Activated CD4-positive, alpha-beta T cell treated with anti-CD3 and anti-CD28 coated beads, Interleukin-10, Interleukin-2, amounts not matched to agents 100 ng/mL and 50 ng/mL, durations not matched to agents 16 hours and 8 hours (primary cell): ENCODE measurements around the gene PNCK.

Experiments used
- DNase-seq: peaks from one replicate; pipeline ENCODE4 v3.0.0-alpha.2; 2020

PNCK gene

DNA sequence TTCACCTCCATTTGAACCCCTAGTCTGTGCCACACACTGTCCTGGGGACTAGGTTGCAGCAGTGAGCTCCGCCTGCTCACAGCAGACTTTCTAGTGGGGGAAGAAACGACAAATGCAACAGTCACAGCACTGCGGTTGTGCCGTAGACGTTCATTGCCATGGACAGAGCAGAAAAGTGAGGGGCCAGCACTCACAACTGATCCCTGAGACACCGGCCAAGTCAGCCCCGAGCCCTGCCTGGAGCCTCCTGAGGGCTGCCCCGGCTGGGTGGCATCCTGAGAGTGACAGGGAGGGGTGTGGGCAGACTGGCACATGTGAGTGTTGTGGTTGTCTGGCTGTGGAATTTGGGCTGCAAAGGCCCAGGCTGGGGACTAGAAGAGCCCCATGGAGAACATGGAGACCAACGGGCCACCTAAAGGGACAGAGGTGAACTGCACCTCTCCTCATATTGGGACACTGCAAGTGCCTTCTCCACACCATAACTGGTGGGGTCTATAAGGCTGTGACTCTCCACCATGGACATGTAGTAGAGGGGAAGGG is 22.0 kb downstream of the PNCK start:
- peak; percentile 22 for DNase-seq

DNA sequence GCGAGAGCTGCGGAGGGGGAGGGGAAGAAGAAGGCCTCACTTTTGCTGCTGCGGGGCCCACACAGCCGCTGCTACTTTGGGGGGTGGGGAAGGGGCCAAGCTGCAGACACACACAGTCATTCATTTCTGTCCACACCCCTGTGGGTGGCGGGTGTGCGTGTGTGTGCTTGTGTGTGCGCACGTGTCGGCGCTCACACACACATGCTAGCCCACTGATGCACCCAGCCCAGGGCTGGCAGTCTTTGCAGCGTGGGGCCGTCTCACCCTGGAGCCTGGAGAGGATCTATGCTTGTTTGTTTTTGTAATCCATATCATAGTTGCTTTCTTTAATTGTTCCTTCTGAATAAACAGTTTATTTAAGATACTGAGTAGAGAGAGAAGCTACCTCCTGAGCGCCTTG is 22.7 kb downstream of the PNCK start:
- DNase-seq, result no peak

GRCh38 chrX:153649915-153650782 is 23.5 kb downstream of the PNCK start:
- no peak for DNase-seq

- DNase-seq, result peak; percentile 51
Measured at GRCh38 chrX:153649178-153649914, 24.3 kb downstream of the PNCK start.

DNA sequence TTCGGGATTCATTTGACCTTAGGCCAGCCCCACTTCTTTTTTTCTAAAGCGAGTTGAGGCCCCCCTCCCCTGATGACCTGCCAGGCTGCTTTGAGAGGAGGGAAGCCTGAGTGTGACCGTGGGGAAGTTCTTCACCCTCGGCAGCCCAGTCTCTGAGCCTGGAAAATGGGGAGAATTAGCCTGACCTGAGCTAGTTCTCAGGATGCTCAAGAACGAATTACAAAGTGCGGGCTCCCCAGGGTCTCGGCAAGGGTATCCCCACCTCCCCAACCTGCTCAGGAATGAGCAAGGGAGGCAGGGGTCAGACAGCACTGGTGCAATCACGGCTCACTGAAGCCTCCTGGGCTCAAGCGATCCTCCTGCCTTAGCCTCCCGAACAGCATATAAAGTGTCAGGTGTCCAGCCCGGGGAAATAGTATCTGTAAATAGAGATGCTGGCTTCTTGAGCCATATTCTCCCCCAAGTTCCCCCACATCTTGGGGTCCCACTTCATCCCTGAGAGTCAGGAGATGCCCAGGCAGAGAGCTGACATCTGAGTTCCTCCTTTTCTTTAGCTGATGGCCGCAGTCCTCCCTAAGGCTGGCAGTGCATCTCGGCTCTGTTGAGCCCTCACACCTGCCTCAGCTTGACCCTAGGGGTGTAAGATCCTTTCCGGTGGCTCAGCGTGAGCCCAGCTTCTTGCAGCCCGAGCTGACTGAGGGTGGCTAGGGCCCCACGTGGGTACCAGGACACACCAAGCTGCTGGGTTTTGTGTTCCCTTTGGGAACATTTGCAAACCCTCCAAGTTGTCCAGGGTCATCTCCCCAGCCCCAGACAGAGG is 25.0 kb downstream of the PNCK start:
- DNase-seq, result no peak

- no peak for DNase-seq
Measured at GRCh38 chrX:153647461-153648357, 25.9 kb downstream of the PNCK start.

- no peak for DNase-seq
Measured at GRCh38 chrX:153646620-153647373, 26.8 kb downstream of the PNCK start, which contains the start of gene DUSP9. Gene DUSP9 (plus strand): TSS chrX:153647203. CDS start chrX:153647954, 751 bp downstream.

GRCh38 chrX:153645921-153646488 is 27.6 kb downstream of the PNCK start:
- no peak for DNase-seq

DNA sequence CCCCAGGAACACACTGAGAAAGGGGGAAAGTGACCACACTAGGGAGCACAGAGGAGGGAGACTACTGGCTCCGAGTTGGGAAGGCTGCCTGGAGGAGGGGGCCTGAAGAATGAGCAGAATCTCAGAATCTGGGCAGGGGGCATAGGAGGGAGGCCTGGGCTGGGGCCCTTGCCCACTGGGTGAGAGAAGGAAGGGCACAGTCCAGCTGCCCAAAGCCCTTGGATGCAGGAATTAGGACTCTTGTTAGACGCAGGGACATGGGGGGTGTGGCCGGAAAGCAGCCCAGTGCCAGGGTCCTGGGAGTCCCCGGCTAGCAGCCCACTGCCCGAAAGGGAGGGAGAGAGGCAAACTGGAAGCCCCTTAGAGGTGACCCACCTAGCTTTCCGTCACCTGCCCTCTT is 28.5 kb downstream of the PNCK start:
- no peak for DNase-seq

GRCh38 chrX:153644356-153645125 is 29.1 kb downstream of the PNCK start:
- DNase-seq, result no peak

DNA sequence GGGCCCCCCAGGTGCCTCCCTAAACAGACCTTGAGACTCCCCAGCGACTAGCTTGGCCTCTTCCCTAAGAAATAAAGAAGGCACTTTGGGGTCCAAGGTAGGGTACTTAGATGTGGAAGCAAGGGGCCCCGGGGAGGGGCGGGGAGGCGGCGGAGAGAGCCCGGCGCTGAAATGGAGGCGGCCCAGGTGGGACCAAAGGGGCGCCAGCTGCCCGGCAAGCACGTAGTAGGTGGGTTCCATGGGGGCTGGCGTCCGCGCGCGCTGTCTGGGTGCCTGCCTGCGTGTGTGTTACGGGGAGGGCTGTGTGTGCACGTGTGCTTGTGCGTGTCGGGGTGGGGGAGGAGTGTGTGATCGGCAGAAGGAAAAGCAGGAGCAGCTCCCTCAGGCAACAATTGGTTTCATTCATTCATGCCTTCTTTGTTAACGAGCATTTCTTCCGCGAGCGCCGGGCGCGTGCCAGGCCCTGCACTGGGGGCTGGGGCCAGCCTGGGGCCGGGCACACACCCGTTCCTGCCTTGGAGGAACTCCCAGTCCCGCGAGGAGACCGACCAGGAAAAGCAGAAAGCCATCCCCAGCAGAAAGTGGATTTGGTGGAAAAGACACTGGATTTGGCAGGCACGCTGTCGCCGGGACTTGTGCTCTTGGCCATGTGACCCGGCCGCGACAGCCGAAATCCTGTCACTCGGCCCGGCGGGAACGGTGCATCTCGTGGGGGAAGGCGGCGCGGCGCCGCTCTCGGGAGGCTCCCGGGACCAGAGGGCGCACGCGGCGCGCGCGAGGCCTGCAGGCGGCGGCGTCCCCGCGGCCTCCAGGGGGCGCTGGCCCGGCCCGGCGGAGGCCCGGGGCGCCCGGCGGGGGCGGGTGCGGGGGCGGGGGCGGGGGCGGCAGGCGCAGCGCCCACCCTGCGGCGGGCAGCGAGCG is 29.9 kb downstream of the PNCK start:
- no peak for DNase-seq

- DNase-seq, result no peak
Measured at GRCh38 chrX:153642655-153643430, 30.8 kb downstream of the PNCK start.

DNA sequence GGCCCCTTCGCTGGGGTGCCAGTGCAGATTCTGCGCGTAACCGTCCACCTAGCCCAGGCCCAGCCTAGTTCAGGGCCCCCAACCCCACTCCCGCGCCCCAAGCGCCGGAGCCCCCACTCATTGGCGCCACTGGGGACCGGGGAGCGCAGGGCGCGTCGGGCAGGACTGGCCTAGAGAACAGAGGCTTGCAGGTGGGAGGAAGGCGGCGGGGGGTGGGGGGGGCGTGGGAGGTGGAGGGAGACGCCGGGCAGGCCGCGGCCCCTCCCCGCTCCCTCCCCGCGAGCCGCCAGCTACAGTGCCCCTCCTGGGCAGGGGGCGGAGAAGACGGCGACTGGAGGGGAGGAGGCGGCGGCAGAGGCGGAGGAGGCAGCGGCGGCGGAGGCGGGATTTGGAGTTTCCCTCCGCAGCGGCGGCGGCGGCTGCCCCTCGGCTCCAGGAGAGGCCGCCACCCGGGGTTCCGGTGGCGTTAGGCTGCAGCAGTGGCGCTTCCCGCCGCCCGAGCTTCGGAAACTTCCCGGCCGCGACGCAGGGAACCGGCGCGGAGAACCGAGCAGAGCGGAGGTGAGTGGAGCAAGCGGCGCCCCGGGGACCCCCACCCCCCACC is 31.5 kb downstream of the PNCK start:
- no peak for DNase-seq

- DNase-seq, result no peak
Measured at GRCh38 chrX:153641627-153642026, 32.0 kb downstream of the PNCK start.

DNA sequence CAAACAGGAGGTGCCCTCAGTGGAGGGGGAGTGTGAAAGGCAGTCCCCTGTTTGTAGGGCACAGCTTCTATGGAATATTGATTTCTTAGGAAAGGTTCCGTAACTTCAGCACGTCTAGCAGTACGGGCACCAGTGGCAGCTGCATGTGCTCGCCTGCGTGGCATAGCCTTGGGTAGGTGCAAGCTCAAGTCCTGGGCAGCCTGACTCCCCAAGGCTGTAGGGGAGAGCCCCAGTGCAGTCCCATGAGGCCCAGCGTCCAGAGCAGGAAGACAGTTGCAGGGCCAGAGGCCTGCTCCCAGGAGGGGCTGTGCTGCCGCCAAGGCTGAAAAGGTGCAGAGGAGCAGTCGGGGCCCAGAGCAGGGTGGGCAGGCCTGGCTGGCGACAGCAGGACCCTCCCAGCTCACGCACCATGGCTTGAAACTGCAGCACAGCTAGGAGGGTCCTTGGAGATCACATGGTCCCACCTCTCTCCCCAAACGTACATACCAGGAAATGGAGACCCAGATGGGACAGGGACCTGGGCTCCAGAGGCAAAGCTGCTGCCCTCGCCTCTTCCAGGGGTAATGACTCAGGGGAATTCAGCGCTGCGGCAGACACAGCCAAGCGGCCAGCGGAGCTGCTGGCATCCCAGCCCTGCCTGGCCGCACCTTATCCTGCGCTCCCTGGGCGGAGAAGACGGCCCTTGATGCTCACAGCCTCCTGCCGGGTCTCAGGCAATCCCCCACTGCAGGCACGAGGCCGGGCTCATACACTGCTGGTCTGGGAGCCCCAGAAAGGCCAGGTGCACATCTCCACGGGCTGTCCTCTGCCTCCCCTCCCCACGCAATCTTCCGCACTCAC is 32.7 kb downstream of the PNCK start:
- no peak for DNase-seq

GRCh38 chrX:153640045-153640686 is 33.4 kb downstream of the PNCK start:
- no peak for DNase-seq
